HG02678 (cell line): Measurements from ENCODE around the gene ZNF830.
"Not testable (repeated sequence)": the region's sequence is repeated elsewhere in the genome, so short reads cannot be mapped to it uniquely, and the experiment has no call there.

Experiments used
- ATAC-seq: cut with Tn5 transposase; IDR thresholded peaks from one replicate; pipeline ENCODE4 v1.9.1; 2021; ENCODE audit warnings: mild to moderate bottlenecking, moderate library complexity; ENCODE audit not compliant: unreplicated experiment

The ZNF830 gene, protein sequence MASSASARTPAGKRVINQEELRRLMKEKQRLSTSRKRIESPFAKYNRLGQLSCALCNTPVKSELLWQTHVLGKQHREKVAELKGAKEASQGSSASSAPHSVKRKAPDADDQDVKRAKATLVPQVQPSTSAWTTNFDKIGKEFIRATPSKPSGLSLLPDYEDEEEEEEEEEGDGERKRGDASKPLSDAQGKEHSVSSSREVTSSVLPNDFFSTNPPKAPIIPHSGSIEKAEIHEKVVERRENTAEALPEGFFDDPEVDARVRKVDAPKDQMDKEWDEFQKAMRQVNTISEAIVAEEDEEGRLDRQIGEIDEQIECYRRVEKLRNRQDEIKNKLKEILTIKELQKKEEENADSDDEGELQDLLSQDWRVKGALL

DNA sequence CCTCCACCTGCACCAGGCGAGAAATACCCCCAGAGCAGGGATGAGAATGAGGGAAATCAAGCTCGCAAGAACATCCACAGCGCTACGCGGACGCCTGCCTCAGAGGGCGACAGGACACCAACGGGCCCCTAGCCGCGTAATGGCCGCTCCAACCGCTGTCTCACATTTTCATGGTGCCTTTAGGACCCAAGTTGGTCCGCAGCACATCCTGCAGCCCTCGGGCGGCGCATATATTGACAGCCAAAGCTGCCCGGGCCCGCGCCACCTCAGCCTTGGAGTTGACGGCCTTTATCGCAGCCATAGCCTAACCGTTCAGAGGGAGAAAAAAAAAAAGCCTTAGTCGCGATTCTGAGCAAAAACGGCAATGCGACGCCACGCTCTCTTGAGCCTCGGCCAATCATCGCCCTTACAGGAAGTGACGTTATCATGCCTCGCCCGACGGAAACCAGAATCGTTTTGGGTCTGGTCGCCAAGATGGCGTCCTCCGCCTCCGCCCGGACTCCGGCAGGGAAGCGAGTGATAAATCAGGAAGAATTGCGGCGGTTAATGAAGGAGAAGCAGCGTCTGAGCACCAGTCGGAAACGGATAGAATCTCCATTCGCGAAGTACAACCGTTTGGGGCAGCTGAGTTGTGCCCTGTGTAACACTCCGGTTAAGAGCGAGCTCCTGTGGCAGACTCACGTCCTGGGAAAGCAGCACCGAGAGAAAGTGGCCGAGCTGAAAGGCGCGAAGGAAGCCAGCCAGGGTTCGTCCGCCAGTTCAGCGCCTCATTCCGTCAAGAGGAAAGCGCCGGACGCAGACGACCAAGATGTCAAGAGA, at the start of gene ZNF830, which contains the start of gene CCT6B:
ZNF830 (plus strand) TSS at position 448 of the 819 bp plus-strand sequence; CDS start at position 475, 27 bp downstream.
CCT6B (minus strand) TSS at position 368 of the 819 bp plus-strand sequence; CDS start at position 301, 67 bp downstream.
- ATAC-seq: peak; percentile 95

DNA sequence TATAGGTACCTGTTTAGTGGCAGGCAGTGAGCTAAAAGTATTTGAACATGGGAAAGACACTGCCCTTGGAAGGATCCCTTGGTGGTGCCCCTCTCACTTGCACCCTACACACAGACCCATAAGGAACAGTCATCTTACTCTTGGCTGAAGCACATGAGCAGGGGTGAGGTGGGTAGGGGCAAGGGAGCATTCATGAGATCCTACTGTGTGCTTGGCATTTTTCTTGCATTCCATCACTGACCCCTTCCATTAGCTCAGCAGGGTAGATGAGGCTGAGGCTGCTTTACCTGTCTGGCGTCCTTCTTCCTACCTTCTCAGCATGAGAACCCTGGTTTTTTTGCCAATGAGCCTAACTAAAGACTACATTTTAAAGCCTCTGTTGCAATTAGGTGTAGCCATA, 48.3 kb upstream of the ZNF830 start:
- ATAC-seq: no peak

DNA sequence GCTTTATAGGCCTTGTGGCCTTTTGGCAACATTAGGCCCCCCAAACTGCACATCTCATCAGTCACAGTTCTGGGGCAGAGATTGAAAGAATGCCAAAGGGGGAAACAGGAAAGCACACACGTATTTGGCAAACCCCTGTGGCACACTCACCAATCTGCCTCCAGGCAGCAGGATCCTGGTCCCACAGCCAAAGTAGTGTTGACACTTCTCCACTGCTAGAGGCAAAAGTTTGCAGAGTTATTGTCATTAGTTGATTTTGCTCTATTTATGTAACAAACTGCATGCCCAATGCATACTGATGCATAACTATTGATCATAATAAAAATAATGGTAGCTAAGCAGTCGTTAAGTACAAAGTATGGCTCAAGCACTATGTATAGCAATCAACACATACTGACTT, 45.2 kb upstream of the ZNF830 start:
- no peak for ATAC-seq

DNA sequence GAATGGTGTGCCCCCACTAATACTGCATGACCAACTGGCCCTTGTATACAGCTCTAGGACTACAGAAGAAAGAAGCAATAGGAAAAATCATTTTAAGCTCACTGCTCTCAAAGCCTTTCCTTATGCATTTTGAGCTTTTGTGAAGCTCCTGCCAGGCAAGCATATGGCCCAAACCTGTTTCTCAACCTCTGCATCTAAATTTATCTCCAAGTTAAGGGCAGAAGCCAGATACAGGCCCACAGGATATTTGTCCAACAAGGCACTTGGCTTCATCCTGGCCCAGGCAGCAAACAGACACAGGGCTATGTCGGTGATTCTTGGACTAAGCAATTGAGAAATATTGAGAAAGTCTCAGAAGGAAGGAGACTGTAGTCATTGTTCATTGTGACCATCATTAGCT, 44.0 kb upstream of the ZNF830 start:
- no peak for ATAC-seq

DNA sequence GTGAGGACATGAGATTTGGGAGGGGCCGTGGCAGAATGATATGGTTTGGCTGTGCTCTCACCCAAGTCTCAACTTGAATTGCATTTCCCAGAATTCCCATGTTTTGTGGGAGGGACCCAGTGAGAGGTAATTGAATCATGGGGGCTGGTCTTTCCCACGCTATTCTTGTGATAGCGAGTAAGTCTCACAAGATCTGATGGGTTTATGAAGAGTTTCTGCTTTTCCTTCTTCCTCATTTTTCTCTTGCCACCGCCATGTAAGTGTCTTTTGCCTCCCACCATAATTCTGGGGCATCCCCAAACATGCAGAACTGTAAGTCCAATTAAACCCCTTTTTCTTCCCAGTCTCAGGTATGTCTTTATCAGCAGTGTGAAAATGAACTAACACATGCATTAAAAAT, 40.7 kb upstream of the ZNF830 start:
- ATAC-seq: no peak

DNA sequence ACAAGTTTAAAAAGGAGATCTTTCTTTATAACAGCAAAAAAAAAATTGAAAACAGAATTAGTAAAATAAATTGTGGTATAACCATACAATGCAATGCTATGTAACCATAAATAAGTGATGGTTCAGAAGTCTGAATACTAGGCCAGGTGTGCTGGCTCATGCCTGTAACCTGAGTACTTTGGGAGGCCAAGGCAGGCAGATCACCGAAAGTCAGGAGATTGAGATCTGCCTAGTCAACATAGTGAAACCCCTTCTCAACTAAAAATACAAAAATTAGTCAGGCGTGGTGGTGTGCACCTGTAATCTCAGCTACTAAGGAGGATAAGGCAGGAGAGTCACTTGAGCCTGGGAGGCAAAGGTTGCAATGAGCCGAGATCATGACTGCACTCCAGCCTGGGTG, 34.7 kb upstream of the ZNF830 start:
- no peak for ATAC-seq

DNA sequence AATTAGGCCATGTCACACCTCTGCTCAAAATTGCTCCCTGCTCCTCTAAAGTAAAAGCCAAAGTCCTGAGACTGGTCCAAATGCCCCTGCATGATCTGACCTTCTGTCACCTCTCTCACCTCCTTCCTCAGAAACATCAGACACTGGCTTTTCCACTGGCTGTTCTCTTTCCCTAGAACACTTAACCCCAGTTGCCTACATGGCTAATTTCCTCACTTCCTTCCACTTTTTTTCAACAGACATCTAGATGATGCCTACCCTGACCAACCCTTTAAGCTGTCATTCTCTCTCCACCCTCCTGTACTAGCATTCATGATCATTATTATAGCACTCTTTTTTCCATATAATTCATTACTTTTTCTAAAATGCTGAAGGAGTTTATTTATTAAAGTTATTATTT, 31.1 kb upstream of the ZNF830 start:
- no peak for ATAC-seq

DNA sequence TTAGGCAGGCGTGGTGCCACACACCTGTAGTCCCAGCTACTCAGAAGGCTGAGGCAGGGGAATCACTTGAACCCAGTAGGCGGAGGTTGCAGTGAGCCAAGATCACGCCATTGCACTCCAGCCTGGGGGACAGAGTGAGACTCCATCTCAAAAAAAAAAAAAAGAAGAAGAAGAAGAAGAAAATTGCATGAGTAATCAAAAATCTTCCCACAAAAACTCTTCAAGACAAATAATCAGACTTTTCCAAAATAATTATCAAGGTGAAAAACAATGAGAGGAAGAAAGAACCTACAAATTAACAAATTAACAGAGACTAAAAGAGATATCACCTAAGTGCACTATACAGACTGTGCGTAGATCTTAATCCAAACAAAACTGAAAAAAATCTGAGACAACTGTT, 10.6 kb upstream of the ZNF830 start:
- not testable (repeated sequence) for ATAC-seq

DNA sequence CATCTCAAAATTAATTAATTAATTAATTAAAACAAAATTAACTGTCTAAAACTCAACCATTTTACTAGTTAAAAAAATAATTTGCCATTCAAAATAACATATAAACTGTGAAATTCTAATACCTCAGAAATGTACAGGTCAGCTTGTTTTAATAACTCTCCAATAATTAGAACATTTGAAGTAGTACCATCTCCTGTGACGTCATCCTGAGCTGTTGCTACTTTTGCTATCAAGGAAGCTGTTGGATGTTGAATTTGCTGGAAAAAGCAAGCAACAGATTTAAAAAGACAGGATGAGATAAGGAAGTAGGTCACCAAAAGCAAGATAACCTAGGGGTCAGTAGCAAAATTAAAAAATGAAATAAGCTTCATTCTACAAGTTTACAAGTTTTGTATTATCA, 2.9 kb upstream of the ZNF830 start:
- ATAC-seq: no peak

DNA sequence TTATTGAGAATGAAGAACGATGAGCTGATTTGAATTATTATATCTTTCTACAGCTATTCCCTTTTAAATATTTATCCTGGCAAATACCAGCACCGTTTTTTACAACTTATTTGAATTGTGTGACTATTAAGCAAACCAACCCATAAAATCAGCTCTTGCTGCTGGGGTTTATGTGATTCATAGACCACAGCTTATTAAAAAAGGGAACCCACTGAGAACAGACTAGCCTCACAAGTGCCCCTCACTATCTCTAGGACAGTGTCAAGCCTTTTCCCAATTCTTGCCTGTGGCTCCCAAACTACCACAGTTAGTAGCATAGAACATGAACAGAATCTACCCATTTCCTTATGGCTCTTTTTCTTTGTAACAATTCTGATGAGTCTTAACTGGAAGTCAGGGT, 12.8 kb downstream of the ZNF830 start:
- ATAC-seq: no peak

DNA sequence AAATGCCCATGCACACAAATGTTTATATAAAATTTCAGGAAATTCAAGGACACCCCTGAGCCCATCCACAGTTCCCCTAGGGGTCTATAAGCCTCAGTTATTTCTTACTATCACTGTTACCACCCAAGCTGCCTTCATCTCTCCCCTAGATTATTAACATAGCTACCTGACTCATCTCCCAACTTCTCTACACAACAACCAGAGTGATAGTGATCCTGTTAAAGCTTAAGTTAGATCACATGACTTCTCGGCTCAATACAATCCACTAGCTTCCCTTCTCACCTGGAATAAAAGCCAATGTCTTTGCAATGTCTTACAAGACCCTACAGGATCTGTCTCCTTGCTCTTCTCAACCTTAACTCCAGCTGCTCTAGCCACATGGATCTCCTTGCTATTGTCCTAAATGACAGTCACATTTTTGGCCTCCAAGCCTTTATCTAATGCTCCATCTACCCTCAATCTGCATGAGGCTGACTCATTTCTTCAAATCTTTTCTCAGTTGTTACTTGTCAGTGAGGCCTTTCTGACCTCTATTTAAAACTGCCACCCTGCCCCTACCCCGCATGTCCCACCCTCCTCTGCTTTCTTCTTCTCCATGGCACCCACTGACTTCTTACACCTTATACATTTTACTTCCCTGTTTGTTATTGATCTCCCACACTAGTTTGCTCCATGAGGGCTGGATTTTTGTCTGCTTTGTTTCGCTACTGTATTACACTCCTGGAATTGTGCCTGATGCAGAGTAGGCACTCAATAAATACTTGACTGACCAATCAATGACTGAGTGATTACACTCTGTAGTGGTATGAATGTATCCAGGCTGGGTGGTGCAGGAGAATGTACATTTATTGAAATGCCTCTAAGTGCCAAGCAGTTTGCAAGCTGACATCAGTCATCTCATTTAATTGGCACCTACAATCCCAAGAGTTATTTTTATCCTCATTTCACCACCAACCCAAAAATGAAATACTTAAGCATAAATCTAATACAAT, 13.8 kb downstream of the ZNF830 start:
- no peak for ATAC-seq

DNA sequence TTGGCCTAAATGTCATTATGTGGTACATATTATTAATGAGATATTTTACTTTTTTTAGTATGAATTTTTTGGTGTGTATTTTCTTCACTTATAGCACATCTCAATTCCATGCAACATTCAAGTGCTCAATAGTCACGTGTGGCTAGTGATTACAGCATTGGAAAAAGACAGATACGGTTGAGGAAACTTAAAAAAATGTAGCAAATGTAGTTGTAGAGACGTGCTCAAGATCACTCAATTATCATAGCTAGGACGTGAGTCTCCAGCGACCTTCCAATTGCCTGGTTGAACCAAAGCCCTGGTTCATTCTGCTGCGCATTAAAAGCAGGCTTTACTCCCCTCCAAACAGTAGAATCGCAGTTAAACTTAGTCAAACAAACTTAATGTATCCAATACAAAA, 17.8 kb downstream of the ZNF830 start:
- no peak for ATAC-seq

DNA sequence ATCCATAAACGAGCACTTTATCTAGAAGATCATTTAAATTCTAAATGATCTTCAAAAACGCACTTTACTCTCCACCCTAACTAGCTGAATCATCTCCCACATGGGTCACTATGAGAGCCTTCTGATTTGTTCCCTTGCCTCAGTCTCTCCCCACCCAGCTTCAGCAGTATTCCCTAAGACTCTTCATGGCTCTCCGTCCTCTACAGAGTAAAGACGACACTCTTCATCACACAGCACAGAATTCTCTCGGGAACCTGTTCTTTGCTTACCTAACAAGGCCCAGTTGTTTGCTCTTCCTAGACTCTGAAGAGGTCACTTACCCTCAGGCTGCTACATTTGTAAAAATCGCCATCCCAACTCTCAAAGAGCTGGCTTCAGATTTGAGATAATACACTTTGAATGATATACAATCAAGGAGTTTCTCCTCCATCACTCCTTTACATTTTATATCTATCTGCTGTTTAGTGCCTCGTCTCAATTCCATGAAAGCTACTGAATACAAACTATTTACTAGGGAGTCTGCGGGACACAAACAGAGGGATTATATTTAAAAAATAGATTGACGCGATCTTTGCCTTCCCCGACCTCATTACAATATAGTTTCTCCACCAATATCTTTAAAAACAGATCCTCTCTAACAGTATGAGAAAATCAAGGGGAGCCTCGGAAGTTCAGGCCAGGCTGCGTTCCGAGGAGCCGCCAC, 18.5 kb downstream of the ZNF830 start:
- ATAC-seq: no peak

DNA sequence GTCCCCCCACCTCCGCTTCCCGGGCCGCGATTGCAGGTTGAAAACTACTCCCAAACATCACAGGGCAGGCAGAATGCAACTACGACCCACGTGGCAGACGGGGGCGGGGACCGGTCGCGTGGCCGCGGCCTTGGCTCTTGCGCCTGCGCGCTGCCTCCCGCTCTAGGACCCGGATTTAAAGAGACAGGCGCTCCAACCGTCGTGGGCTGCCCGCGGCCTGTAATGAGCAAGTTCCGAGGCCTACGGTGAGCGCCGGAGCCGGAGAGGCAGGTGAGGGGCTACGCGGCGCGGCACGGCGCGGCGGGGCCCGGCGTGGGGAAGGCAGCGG, 19.0 kb downstream of the ZNF830 start, which contains the start of gene LIG3:
LIG3 (plus strand) TSS at position 160 of the 328 bp plus-strand sequence. CDS start 2,494 bp downstream, outside the sequence.
- peak; percentile 85 for ATAC-seq

DNA sequence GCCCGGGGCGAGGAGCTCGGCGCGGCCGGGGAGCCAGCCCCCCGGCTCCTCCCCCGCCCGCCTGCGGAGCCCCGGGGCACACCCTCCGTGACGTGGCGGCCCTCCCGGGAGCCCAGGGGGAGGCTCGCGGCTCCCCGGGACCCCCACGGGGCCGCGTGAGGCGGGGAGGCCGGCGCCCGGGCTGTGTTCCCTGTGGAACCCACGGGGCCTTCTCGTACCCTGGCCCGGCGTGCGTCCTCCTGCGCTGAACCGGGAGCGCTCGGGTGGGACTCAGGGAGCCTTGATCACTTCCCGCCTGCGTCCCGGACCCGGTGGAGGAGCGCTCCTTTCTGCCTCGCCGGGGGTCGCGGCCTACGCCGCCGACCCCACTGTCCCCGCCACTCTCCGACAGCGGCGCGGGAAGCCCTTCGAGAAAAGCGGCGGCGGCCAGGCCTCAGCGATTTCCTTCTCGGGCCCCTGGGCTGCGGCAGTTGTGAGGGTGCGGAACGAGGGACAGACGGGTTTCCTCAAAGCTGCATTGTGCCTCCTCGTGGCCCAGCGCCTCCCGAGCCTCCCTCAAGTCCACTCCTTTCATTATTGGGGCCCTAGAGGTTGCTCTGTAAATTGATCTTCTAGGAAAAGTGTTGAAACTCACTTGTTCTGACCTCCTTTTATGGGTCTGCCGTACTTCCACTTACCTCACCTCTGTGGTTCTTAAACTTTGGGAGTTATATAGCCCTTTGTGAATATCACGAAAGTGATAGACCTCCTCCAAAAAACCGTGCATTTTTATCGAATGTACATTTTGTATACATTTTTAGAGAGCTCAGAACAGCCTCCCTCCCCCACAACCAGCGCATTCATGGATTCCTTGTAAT, 19.6 kb downstream of the ZNF830 start:
- peak; percentile 82 for ATAC-seq

DNA sequence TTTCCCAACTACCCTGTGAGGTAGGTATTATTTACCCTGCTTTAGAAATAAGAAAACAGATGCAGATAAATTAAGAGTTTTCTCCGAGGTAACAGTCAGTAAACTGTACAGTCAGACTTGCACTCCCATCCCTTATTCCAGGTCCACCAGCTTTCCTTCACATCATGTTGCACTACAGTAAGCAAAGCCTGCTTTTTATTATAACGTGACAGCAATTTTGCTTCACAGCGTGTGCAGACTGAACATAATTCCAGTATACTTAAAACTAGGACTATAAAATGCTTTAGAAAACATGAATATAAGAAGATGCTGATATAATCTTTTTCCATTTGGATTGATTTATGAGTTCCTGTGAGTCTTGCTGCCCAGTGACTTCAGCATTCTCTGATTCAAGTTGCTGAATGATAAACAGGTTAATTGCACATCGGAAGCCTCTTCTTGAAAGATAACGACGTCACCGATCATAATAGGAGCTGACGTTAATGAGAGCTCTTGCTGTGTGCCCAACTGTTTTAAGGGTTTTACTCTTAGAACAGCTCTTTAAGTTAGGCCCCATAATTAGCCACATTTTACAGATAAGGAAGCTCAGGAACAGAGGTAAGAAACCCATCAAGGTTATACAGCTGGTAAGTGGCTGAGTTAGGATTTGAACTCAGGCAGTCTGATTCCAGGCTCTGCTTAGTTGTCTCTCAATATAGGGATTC, 20.4 kb downstream of the ZNF830 start:
- ATAC-seq: no peak

DNA sequence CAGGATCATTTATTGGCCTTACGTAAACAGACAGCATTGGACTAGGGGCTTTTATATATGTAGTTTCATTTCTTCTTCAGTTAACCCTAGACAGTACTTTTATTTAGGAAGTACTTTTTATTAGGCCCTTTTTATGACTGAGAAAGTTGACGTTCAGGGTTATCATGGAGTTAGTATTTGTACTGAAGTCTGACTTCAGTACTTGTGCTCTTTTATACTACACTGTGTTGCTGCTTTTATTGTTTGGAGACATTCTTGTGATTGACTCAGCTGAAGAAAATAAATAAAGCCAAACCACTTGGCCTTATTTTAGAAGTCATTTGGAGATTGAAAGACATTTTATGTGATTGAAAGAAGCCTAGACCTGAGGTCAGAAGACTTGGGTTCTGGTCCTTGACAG, 25.9 kb downstream of the ZNF830 start:
- ATAC-seq: no peak

DNA sequence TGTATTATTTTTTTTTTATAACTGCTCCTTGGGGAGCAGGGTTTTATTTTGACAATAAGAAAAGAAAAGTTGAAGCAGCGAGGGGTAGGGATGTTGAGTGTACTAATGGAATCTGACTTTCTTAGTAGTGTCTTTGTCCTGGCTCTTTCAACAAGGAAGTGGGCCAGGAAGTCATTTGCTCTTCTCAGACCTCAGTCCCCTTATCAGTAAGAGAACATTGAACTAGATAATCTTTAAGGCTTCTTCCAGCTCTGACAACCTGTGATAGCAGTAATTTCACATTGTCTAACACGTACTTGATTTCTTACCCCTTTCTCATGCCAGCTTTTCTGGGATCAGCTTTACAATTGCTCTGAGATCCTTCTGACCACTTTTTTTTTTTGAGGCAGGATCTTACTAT, 27.3 kb downstream of the ZNF830 start:
- ATAC-seq: no peak

DNA sequence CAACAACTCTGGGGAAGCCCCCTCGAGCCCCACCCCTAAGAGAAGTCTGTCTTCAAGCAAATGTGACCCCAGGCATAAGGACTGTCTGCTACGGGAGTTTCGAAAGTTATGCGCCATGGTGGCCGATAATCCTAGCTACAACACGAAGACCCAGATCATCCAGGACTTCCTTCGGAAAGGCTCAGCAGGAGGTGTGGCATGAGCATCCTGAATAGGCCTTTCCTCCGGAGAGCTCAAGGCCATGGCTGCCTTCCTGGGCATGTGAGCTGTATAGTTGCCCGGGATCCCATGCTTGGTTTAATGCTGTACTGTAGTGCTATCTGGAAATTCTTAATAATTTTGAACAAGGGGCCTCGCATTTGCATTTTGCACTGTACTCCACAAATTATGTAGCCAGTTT, 28.1 kb downstream of the ZNF830 start:
- no peak for ATAC-seq
